Measurements from ENCODE around the gene MCUB.

Gene MCUB

DNA sequence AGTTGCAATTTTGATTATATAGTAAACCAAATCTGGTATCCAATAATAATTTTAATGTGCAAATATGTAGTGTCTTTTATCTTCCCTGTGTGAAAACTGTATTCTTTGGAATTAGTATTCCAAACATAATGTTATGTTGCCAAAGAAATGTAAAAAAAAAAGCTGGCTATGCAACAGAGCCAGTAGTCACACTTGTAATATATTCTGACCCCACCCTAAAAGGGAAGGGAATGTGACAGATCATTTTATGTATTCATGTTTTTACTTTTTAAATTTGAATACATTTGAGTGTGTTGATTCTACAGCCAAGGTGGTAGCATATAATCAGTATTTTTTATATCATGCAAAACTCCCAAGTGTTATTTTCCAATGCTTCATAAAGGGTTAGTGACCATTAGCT, 27.9 kb upstream of the MCUB start:
- 0 out of 2 replicates have a peak, but pooled peaks cover 7% of the 10 kb centered on the region for H3K36me3 ChIP-seq (ENCODE audit: low read length)

DNA sequence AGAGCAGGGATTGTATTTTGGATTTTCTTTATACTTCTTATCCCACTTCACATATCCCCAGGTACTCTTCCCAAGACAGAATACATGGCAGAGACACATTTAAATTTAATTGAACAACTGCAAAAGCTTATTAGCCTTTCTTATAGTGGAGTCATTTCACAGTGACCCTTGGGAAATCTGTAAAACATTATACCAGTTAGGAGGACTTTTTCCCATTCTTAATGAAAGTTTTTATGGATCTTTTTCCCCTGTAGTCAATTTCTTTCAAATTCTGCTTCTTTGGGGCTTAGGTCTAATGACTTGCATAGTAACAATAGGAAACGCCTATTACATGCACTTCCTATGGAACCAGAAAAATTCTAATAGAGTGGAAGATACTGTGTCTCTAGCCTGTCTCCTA, 14.6 kb upstream of the MCUB start:
- no peaks in the 10 kb centered on the region for H3K9me2 ChIP-seq (replicated peaks; ENCODE audit: insufficient read depth, low read length)
- no peaks in the 10 kb centered on the region for H3K79me2 ChIP-seq (ENCODE audit: insufficient read depth, low read length)
- no peaks in the 10 kb centered on the region for H3K9me3 ChIP-seq (ENCODE audit: insufficient read depth, low read length)
- H3K27ac ChIP-seq (ENCODE audit: low read depth, low read length): no peak overlapping the region
- no peak overlapping the region for H3K4me2 ChIP-seq (ENCODE audit: low read depth, low read length, poor library complexity, severe bottlenecking)
- H3K4me3 ChIP-seq (ENCODE audit: insufficient read depth, low read length, poor library complexity, severe bottlenecking): no peak overlapping the region
- no peak for TF ChIP-seq EZH2phosphoT487 (conservative IDR thresholded peaks at IDR 0.05; ENCODE audit: low read length)
- TF ChIP-seq, protein P1, sequence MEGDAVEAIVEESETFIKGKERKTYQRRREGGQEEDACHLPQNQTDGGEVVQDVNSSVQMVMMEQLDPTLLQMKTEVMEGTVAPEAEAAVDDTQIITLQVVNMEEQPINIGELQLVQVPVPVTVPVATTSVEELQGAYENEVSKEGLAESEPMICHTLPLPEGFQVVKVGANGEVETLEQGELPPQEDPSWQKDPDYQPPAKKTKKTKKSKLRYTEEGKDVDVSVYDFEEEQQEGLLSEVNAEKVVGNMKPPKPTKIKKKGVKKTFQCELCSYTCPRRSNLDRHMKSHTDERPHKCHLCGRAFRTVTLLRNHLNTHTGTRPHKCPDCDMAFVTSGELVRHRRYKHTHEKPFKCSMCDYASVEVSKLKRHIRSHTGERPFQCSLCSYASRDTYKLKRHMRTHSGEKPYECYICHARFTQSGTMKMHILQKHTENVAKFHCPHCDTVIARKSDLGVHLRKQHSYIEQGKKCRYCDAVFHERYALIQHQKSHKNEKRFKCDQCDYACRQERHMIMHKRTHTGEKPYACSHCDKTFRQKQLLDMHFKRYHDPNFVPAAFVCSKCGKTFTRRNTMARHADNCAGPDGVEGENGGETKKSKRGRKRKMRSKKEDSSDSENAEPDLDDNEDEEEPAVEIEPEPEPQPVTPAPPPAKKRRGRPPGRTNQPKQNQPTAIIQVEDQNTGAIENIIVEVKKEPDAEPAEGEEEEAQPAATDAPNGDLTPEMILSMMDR (IDR thresholded peaks at IDR 0.05; ENCODE audit: insufficient read depth, low read length, poor library complexity, severe bottlenecking): no peak
- H3K9ac ChIP-seq (ENCODE audit: low read length): no peak overlapping the region
- H3K36me3 ChIP-seq (ENCODE audit: low read length): no peaks in the 10 kb centered on the region
- no peaks in the 10 kb centered on the region for H4K20me1 ChIP-seq (ENCODE audit: low read depth, low read length)
- H2AFZ ChIP-seq (ENCODE audit: low read depth, low read length, severe bottlenecking): no peak overlapping the region
- H3K27me3 ChIP-seq (ENCODE audit: low read length): no peaks in the 10 kb centered on the region
- no peaks in the 10 kb centered on the region for H3F3A ChIP-seq (ENCODE audit: insufficient read depth)

More for the DNA sequence above, 27.9 kb upstream of the MCUB start:
- no peak overlapping the region for H3K27ac ChIP-seq (ENCODE audit: low read depth, low read length)
- no peaks in the 10 kb centered on the region for H4K20me1 ChIP-seq (ENCODE audit: low read depth, low read length)
- no peaks in the 10 kb centered on the region for H3K9me3 ChIP-seq (ENCODE audit: insufficient read depth, low read length)
- no peaks in the 10 kb centered on the region for H3K9me2 ChIP-seq (replicated peaks; ENCODE audit: insufficient read depth, low read length)
- H2AFZ ChIP-seq (ENCODE audit: low read depth, low read length, severe bottlenecking): no peak overlapping the region
- TF ChIP-seq, protein P1 (IDR thresholded peaks at IDR 0.05; ENCODE audit: insufficient read depth, low read length, poor library complexity, severe bottlenecking): no peak
- no peak for TF ChIP-seq EZH2phosphoT487 (conservative IDR thresholded peaks at IDR 0.05; ENCODE audit: low read length)
- no peak overlapping the region for H3K4me3 ChIP-seq (ENCODE audit: insufficient read depth, low read length, poor library complexity, severe bottlenecking)
- no peak overlapping the region for H3K4me2 ChIP-seq (ENCODE audit: low read depth, low read length, poor library complexity, severe bottlenecking)
- H3K79me2 ChIP-seq (ENCODE audit: insufficient read depth, low read length): no peaks in the 10 kb centered on the region
- no peaks in the 10 kb centered on the region for H3K27me3 ChIP-seq (ENCODE audit: low read length)
- no peak overlapping the region for H3K9ac ChIP-seq (ENCODE audit: low read length)
- no peaks in the 10 kb centered on the region for H3F3A ChIP-seq (ENCODE audit: insufficient read depth)

DNA sequence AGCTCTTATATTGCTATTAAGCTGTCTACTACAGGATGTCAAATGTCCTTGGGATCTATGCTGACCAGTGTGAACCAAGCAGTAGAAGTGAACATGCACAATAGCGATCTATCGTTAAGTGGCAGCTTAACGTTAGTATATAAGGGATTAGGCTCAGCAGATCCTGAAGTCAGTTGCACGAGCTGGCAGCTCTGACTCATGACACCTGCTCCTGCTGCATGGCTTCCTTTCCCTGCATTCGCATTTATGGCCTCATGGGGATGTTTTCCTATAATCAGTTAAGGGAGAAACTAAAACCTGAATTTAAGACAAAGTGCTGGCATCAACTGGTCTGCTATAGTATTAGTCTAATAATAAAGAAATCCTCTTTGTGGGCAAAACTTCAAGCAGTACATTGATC, 12.7 kb upstream of the MCUB start:
- Histone ChIP-seq H3K36me3 (ENCODE audit: low read length) (no peaks in the 10 kb centered on the region), H3K4me2 (ENCODE audit: low read depth, low read length, poor library complexity, severe bottlenecking) (no peak overlapping the region), H3K27ac (ENCODE audit: low read depth, low read length) (no peak overlapping the region), H3K9me2 (replicated peaks; ENCODE audit: insufficient read depth, low read length) (no peaks in the 10 kb centered on the region), H3K9ac (ENCODE audit: low read length) (no peak overlapping the region), H3F3A (ENCODE audit: insufficient read depth) (no peaks in the 10 kb centered on the region), H3K27me3 (ENCODE audit: low read length) (no peaks in the 10 kb centered on the region), H4K20me1 (ENCODE audit: low read depth, low read length) (no peaks in the 10 kb centered on the region), H2AFZ (ENCODE audit: low read depth, low read length, severe bottlenecking) (no peak overlapping the region), H3K4me3 (ENCODE audit: insufficient read depth, low read length, poor library complexity, severe bottlenecking) (no peak overlapping the region), H3K79me2 (ENCODE audit: insufficient read depth, low read length) (no peaks in the 10 kb centered on the region), H3K9me3 (ENCODE audit: insufficient read depth, low read length) (no peaks in the 10 kb centered on the region)
- TF ChIP-seq, protein P1 (IDR thresholded peaks at IDR 0.05; ENCODE audit: insufficient read depth, low read length, poor library complexity, severe bottlenecking): no peak
- no peak for TF ChIP-seq EZH2phosphoT487 (conservative IDR thresholded peaks at IDR 0.05; ENCODE audit: low read length)

Data from SU-DHL-6 (cell line).